GM23248 (cell line): Measurements from ENCODE around the gene LAMA2. TPM values are rescaled to one million over a fixed set of nuclear protein-coding genes. Genes with fewer than 3 reads are reported as not detected.

Experiments
- DNase-seq: peaks from one replicate; pipeline ENCODE4 v3.0.0-alpha.2; 2015
- H2AFZ ChIP-seq: fragments of 200-600 bp; sonication (generic); 2 replicates; pipeline ENCODE4 v1.6.1; 2016; ENCODE audit warnings: antibody characterized with exemption
- H3F3A ChIP-seq: fragments of 200-600 bp; sonication (generic); 2 replicates; pipeline ENCODE4 v1.6.1; 2016; ENCODE audit warnings: mild to moderate bottlenecking, antibody characterized with exemption, mixed run types; ENCODE audit not compliant: insufficient read depth
- H3K27ac ChIP-seq: fragments of 200-600 bp; sonication (generic); 2 replicates; pipeline ENCODE4 v1.5.1; 2016; ENCODE audit warnings: mild to moderate bottlenecking
- H3K27me3 ChIP-seq: fragments of 200-600 bp; sonication (generic); replicated peaks from 2 replicates; pipeline ENCODE4 v1.6.1; 2016; ENCODE audit warnings: mild to moderate bottlenecking; ENCODE audit not compliant: insufficient read depth
- H3K36me3 ChIP-seq: fragments of 200-600 bp; sonication (generic); 2 replicates; pipeline ENCODE4 v1.6.1; 2016; ENCODE audit warnings: low read depth, mild to moderate bottlenecking
- H3K4me1 ChIP-seq: fragments of 200-600 bp; sonication (generic); 2 replicates; pipeline ENCODE4 v1.6.1; 2016; ENCODE audit warnings: mild to moderate bottlenecking; ENCODE audit not compliant: insufficient read depth
- H3K4me2 ChIP-seq: fragments of 200-600 bp; sonication (generic); one replicate; pipeline ENCODE4 v1.6.1; 2016; ENCODE audit warnings: mild to moderate bottlenecking; ENCODE audit not compliant: unreplicated experiment
- H3K4me3 ChIP-seq: fragments of 200-600 bp; sonication (generic); 2 replicates; pipeline ENCODE4 v1.5.1; 2016; ENCODE audit warnings: mild to moderate bottlenecking
- H3K79me2 ChIP-seq: fragments of 200-600 bp; sonication (generic); 2 replicates; pipeline ENCODE4 v1.6.1; 2016; ENCODE audit warnings: mild to moderate bottlenecking; ENCODE audit not compliant: insufficient read depth
- H3K9ac ChIP-seq: fragments of 200-600 bp; sonication (generic); 2 replicates; pipeline ENCODE4 v1.6.1; 2016; ENCODE audit warnings: mild to moderate bottlenecking
- H3K9me2 ChIP-seq: fragments of 200-600 bp; sonication (generic); 2 replicates; pipeline ENCODE4 v1.6.1; 2016; ENCODE audit warnings: mixed run types, mild to moderate bottlenecking, moderate library complexity; ENCODE audit not compliant: insufficient read depth
- H3K9me3 ChIP-seq: fragments of 200-600 bp; sonication (generic); one replicate; pipeline ENCODE4 v1.6.1; 2017; ENCODE audit warnings: low read depth
- H4K20me1 ChIP-seq: fragments of 200-600 bp; sonication (generic); 2 replicates; pipeline ENCODE4 v1.6.0; 2016; ENCODE audit not compliant: insufficient read depth
- EZH2 ChIP-seq: fragments of 200-600 bp; sonication (generic); IDR thresholded peaks from 2 replicates; pipeline ENCODE4 v1.6.1; 2018; ENCODE audit warnings: antibody characterized with exemption, mild to moderate bottlenecking; ENCODE audit not compliant: insufficient read depth, poor library complexity, severe bottlenecking
- EZH2phosphoT487 ChIP-seq: fragments of 200-600 bp; sonication (generic); IDR thresholded peaks from 2 replicates; pipeline ENCODE4 v1.6.1; 2018; ENCODE audit warnings: antibody characterized with exemption, moderate library complexity, mild to moderate bottlenecking, low read depth; ENCODE audit not compliant: insufficient read depth
- WGBS, 2 experiments: methylation state at CpG; one replicate each; pipeline ENCODE4 v1.1.6; 2015 to 2017; ENCODE audit warnings: low lambda C conversion rate in 2 of 2, low coverage in 1 of 2; ENCODE audit errors: missing lambda C conversion rate in 2 of 2; 5-methylcytosine and 5-hydroxymethylcytosine counted together
- in situ Hi-C: fragments of 300-500 bp; cut with MboI; formaldehyde crosslinking; loops from 2 replicates; pipeline ENCODE4 v1.15.0; 2020
- polyA plus RNA-seq: library from polyadenylated mRNA; unstranded; fragments of >200 nt; fragmentation: Nextera tagmentation; extraction: Ambion mirVana; gene quantifications from 2 replicates; pipeline ENCODE4 v1.2.1, GENCODE V29; 2016
- total RNA-seq: library from RNA; depleted of rRNA; stranded (reverse); fragments of >200 nt; shearing (Covaris generic); gene quantifications from 2 replicates; pipeline ENCODE4 v1.2.3, GENCODE V29; 2014

The LAMA2 gene
- total and polyA plus RNA-seq, 2 experiments from 2014 or later = 8.3 to 31.1 TPM

GRCh38 chr6:129105035-129105434 lies 222.1 kb downstream of the LAMA2 start:
- DNase-seq = no peak
- Histone ChIP-seq H2AFZ (no peak overlapping the region), H3K4me1 (peaks cover 12% of the 10 kb centered on the region), H3K4me2 (no peak overlapping the region), H3K4me3 (no peak overlapping the region), H3K9me3 (no peaks in the 10 kb centered on the region), H3K79me2 (no peaks in the 10 kb centered on the region), H3K9me2 (no peaks in the 10 kb centered on the region), H3K36me3 (no peaks in the 10 kb centered on the region), H3K27ac (no peak overlapping the region), H3K27me3 (no peaks in the 10 kb centered on the region), H4K20me1 (no peaks in the 10 kb centered on the region), H3K9ac (no peak overlapping the region), H3F3A (0 out of 2 replicates have a peak, but pooled peaks cover 14% of the 10 kb centered on the region)
- 100% methylated on average over 1 of the region's 1 CpG for WGBS, 2 experiments
- no peak for TF ChIP-seq EZH2
- TF ChIP-seq EZH2phosphoT487 = no peak
- in situ Hi-C loops = no loop called here

- H3K9ac ChIP-seq = no peak overlapping the region
- no peaks in the 10 kb centered on the region for H3K36me3 ChIP-seq
- no peaks in the 10 kb centered on the region for H3K27me3 ChIP-seq
- 91 to 93% methylated on average over 2 of the region's 2 CpGs for WGBS, 2 experiments
- H3K9me2 ChIP-seq = no peaks in the 10 kb centered on the region; the same call in 1 of the 2 replicates
- no peak overlapping the region for H3K4me3 ChIP-seq
- in situ Hi-C loops = no loop called here
- H3K79me2 ChIP-seq = no peaks in the 10 kb centered on the region
- no peak overlapping the region for H3K4me2 ChIP-seq
- peaks cover 12% of the 10 kb centered on the region for H3K4me1 ChIP-seq
- H4K20me1 ChIP-seq = no peaks in the 10 kb centered on the region
- H3K9me3 ChIP-seq = no peaks in the 10 kb centered on the region
- H3F3A ChIP-seq = 0 out of 2 replicates have a peak, but pooled peaks cover 14% of the 10 kb centered on the region
- TF ChIP-seq EZH2phosphoT487 = no peak
- TF ChIP-seq EZH2 = no peak
- H2AFZ ChIP-seq = no peak overlapping the region
- DNase-seq = no peak
- H3K27ac ChIP-seq = no peak overlapping the region
These were observed 222.9 kb downstream of the LAMA2 start for GRCh38 chr6:129105793-129106192.

- no peaks in the 10 kb centered on the region for H3K27me3 ChIP-seq
- 0% methylated on average over 1 of the region's 1 CpG for WGBS, 2 experiments
- no peak overlapping the region for H3K4me3 ChIP-seq
- no peaks in the 10 kb centered on the region for H3K36me3 ChIP-seq
- H4K20me1 ChIP-seq = no peaks in the 10 kb centered on the region
- in situ Hi-C loops = no loop called here
- H2AFZ ChIP-seq = no peak overlapping the region
- H3K4me2 ChIP-seq = no peak overlapping the region
- H3K9me2 ChIP-seq = no peaks in the 10 kb centered on the region; the same call in 1 of the 2 replicates
- H3K4me1 ChIP-seq = peaks cover 12% of the 10 kb centered on the region
- H3K79me2 ChIP-seq = no peaks in the 10 kb centered on the region
- H3K9me3 ChIP-seq = no peaks in the 10 kb centered on the region
- 0 out of 2 replicates have a peak, but pooled peaks cover 10% of the 10 kb centered on the region for H3F3A ChIP-seq
- TF ChIP-seq EZH2 = no peak
- TF ChIP-seq EZH2phosphoT487 = no peak
- no peak overlapping the region for H3K9ac ChIP-seq
- H3K27ac ChIP-seq = no peak overlapping the region
- no peak for DNase-seq
These were observed 225.4 kb downstream of the LAMA2 start for GRCh38 chr6:129108337-129108736.

GRCh38 chr6:129110690-129111343 lies 227.9 kb downstream of the LAMA2 start:
- in situ Hi-C loops = no loop called here
- Histone ChIP-seq H3K4me3 (no peak overlapping the region), H3K36me3 (no peaks in the 10 kb centered on the region), H2AFZ (no peak overlapping the region), H3K9ac (no peak overlapping the region), H3F3A (no peaks in the 10 kb centered on the region), H3K79me2 (no peaks in the 10 kb centered on the region), H3K4me2 (no peak overlapping the region), H3K4me1 (no peaks in the 10 kb centered on the region), H4K20me1 (no peaks in the 10 kb centered on the region), H3K27ac (no peak overlapping the region), H3K9me2 (no peaks in the 10 kb centered on the region; the same call in 1 of the 2 replicates), H3K27me3 (no peaks in the 10 kb centered on the region), H3K9me3 (no peaks in the 10 kb centered on the region)
- TF ChIP-seq EZH2 = no peak
- no peak for TF ChIP-seq EZH2phosphoT487
- WGBS, 2 experiments = 55 to 68% methylated on average over 1 of the region's 1 CpG
- DNase-seq = no peak
